Keratinocyte (primary cell): ENCODE results near the gene RELT. TPM values are rescaled to one million over a fixed set of nuclear protein-coding genes. Genes with fewer than 3 reads are reported as not detected.

Experiments used
- DNase-seq: peaks from one replicate; pipeline ENCODE4 v3.0.0-alpha.2; 2011; ENCODE audit warnings: low read depth, missing footprints, low spot score
- FAIRE-seq: peaks from 2 replicates; lab custom pipeline; 2011; peaks lifted over from hg19 to GRCh38; lab: Jason Lieb, UNC
- H2AFZ ChIP-seq: 2 replicates; pipeline ENCODE4 v1.6.0; 2012; ENCODE audit warnings: low read length, control low read depth, inconsistent platforms; ENCODE audit not compliant: control insufficient read depth
- H3K27ac ChIP-seq: 2 replicates; pipeline ENCODE4 v1.5.1; 2011; ENCODE audit warnings: low read length; ENCODE audit not compliant: control insufficient read depth, insufficient read depth
- H3K27me3 ChIP-seq: 3 replicates; pipeline ENCODE4 v1.6.0; 2011; ENCODE audit warnings: low read length; ENCODE audit not compliant: control insufficient read depth, insufficient read depth; ENCODE audit errors: extremely low read depth
- H3K36me3 ChIP-seq, 2 experiments: 2 replicates in 1 of 2; 3 replicates in 1 of 2; pipeline ENCODE4 v1.5.1; 2011; ENCODE audit warnings: low read length in 2 of 2, mild to moderate bottlenecking in 1 of 2; ENCODE audit not compliant: control insufficient read depth in 2 of 2, insufficient read depth in 2 of 2; ENCODE audit errors: extremely low read depth in 1 of 2
- H3K4me1 ChIP-seq: 3 replicates; pipeline ENCODE4 v1.5.1; 2011; ENCODE audit warnings: low read length; ENCODE audit not compliant: control insufficient read depth, insufficient read depth; ENCODE audit errors: extremely low read depth
- H3K4me2 ChIP-seq: 3 replicates; pipeline ENCODE4 v1.6.0; 2011; ENCODE audit warnings: low read depth, low read length; ENCODE audit not compliant: control insufficient read depth, insufficient read depth; ENCODE audit errors: extremely low read depth
- H3K4me3 ChIP-seq, 3 experiments: fragments of 200-600 bp in 1 of 3; sonication (generic) in 1 of 3; 2 replicates in 2 of 3; 3 replicates in 1 of 3; pipeline ENCODE4 v1.5.1; 2011 to 2016; ENCODE audit warnings: low read length in 3 of 3, mild to moderate bottlenecking in 3 of 3, control low read depth in 2 of 3, inconsistent platforms in 1 of 3, low read depth in 1 of 3, mixed read lengths in 1 of 3, mixed run types in 1 of 3, moderate library complexity in 1 of 3; ENCODE audit not compliant: control insufficient read depth in 2 of 3, insufficient read depth in 2 of 3; ENCODE audit errors: extremely low read depth in 1 of 3
- H3K79me2 ChIP-seq: 2 replicates; pipeline ENCODE4 v1.6.0; 2012; ENCODE audit warnings: low read length; ENCODE audit not compliant: control insufficient read depth, insufficient read depth
- H3K9ac ChIP-seq: 3 replicates; pipeline ENCODE4 v1.6.0; 2011; ENCODE audit warnings: low read length; ENCODE audit not compliant: control insufficient read depth, insufficient read depth; ENCODE audit errors: extremely low read depth
- H3K9me1 ChIP-seq: 3 replicates; pipeline ENCODE4 v1.6.0; 2011; ENCODE audit warnings: low read length; ENCODE audit not compliant: control insufficient read depth, insufficient read depth; ENCODE audit errors: extremely low read depth
- H3K9me3 ChIP-seq: 2 replicates; pipeline ENCODE4 v1.5.1; 2012; ENCODE audit warnings: low read depth, low read length; ENCODE audit not compliant: control insufficient read depth
- H4K20me1 ChIP-seq: 3 replicates; pipeline ENCODE4 v1.6.0; 2011; ENCODE audit warnings: low read length; ENCODE audit not compliant: control insufficient read depth, insufficient read depth; ENCODE audit errors: extremely low read depth
- CTCF ChIP-seq, 3 experiments: IDR thresholded peaks in 1 of 3; conservative IDR thresholded peaks in 1 of 3; optimal IDR thresholded peaks in 1 of 3; 2 replicates in 2 of 3; 3 replicates in 1 of 3; pipeline versions ENCODE3 to v1.5.1; 2011; ENCODE audit warnings: low read length in 3 of 3, mild to moderate bottlenecking in 3 of 3, moderate library complexity in 2 of 3, control low read depth in 1 of 3, inconsistent platforms in 1 of 3; ENCODE audit not compliant: insufficient read depth in 2 of 3; ENCODE audit errors: extremely low read depth in 1 of 3
- EZH2 ChIP-seq: IDR thresholded peaks from one replicate; pipeline ENCODE4 v1.6.1; 2012; ENCODE audit warnings: inconsistent platforms, mild to moderate bottlenecking, low read length, moderate library complexity
- dilution Hi-C: fragments of 300-500 bp; cut with MboI; formaldehyde crosslinking; loops from one replicate; pipeline ENCODE4 v1.7.0; 2020; ENCODE audit warnings: low sequenced_read_pairs; ENCODE audit not compliant: extremely low pct_ligation_motif_present
- polyA minus RNA-seq, 3 experiments: library from RNA; depleted of rRNA, polyadenylated mRNA; stranded (reverse); fragments of >200 nt; gene quantifications; 1 replicate in 1 of 3; 2 replicates in 1 of 3; 3 replicates in 1 of 3; pipeline ENCODE4 v1.2.3, GENCODE V29; 2011
- polyA plus RNA-seq, 5 experiments: library from polyadenylated mRNA; depleted of rRNA in 3 of 5; stranded (reverse) in 3 of 5; stranded (forward) in 1 of 5; unstranded in 1 of 5; fragments of >200 nt; gene quantifications; 1 replicate in 1 of 5; 2 replicates in 3 of 5; 3 replicates in 1 of 5; pipeline versions ENCODE4 v1.2.1 to v1.2.3, GENCODE V29; 2011 to 2012; ENCODE audit warnings: missing spikeins in 2 of 5, low read depth in 1 of 5, low replicate concordance in 1 of 5

RELT gene
- polyA plus RNA-seq (3.4 to 5.0 TPM (median 4.2 TPM) in 3 replicates), polyA minus RNA-seq (3.8 to 5.0 TPM (median 4.6 TPM) in 3 replicates)
- polyA plus RNA-seq (2011; ENCODE audit: low read depth) = 3.6 TPM
- 1.9 and 2.9 TPM in 2 replicates for polyA plus RNA-seq (2011; cell fraction: cytosol; rRNA removed)
- 11.2 and 14.1 TPM in 2 replicates for polyA plus RNA-seq (2011; cell fraction: nucleus; rRNA removed)
- 4.4 and 4.9 TPM in 2 replicates for polyA plus RNA-seq (2012; ENCODE audit: low replicate concordance)
- polyA minus RNA-seq (2011; cell fraction: cytosol; rRNA and poly(A)+ RNA removed) = 5.0 TPM
- polyA minus RNA-seq (2011; cell fraction: nucleus; rRNA and poly(A)+ RNA removed) = 7.8 and 8.4 TPM in 2 replicates

- peak within 1 kb of the TSS; percentile 95 for H3K4me2 ChIP-seq
- H3K9ac ChIP-seq = peak within 1 kb of the TSS; percentile 97
- peaks cover 4% of the 10 kb centered on the region for H3K9me1 ChIP-seq
- DNase-seq (no peak), FAIRE-seq (no peak)
- H3K4me3 ChIP-seq = peak within 1 kb of the TSS; percentile 79 to 96 (median 90)
- peaks cover 48% of the 10 kb centered on the region for H3K79me2 ChIP-seq
- TF ChIP-seq CTCF (optimal IDR thresholded peaks at IDR 0.05 in 1 of 3, IDR thresholded peaks at IDR 0.05 in 1 of 3, conservative IDR thresholded peaks at IDR 0.05 in 1 of 3; ENCODE audit: extremely low read depth in 1 of 3, insufficient read depth in 2 of 3, low read length in 3 of 3) (peak; percentile 75 to 87 (median 86)), EZH2 (no peak)
- peaks cover 11% of the 10 kb centered on the region for H3K4me1 ChIP-seq
- peak within 1 kb of the TSS; percentile 90 for H2AFZ ChIP-seq
- H4K20me1 ChIP-seq = peaks cover 14% of the 10 kb centered on the region
- no peaks in the 10 kb centered on the region for H3K9me3 ChIP-seq
- no peaks in the 10 kb centered on the region for H3K36me3 ChIP-seq
- H3K27me3 ChIP-seq = no peaks in the 10 kb centered on the region
- peak within 1 kb of the TSS; percentile 91 for H3K27ac ChIP-seq
- dilution Hi-C loops = no loop called here
Measured at GRCh38 chr11:73376160-73376802, at the start of gene RELT. Gene RELT (plus strand): TSS chr11:73376399. CDS start chr11:73389137, 12,738 bp downstream.

- H3K36me3 ChIP-seq = no peaks in the 10 kb centered on the region
- no peaks in the 10 kb centered on the region for H3K79me2 ChIP-seq
- no peak for DNase-seq
- no peak overlapping the region for H3K9ac ChIP-seq
- dilution Hi-C loops = no loop called here
- H4K20me1 ChIP-seq = peaks cover 2% of the 10 kb centered on the region
- H3K27ac ChIP-seq = no peak overlapping the region
- peaks cover 6% of the 10 kb centered on the region for H3K4me1 ChIP-seq
- H3K9me3 ChIP-seq = no peaks in the 10 kb centered on the region
- no peaks in the 10 kb centered on the region for H3K9me1 ChIP-seq
- no peaks in the 10 kb centered on the region for H3K27me3 ChIP-seq
- no peak overlapping the region for H3K4me2 ChIP-seq
- H3K4me3 ChIP-seq = no peak overlapping the region
- H2AFZ ChIP-seq = no peak overlapping the region
- FAIRE-seq = no peak
- no peak for TF ChIP-seq CTCF (optimal IDR thresholded peaks at IDR 0.05 in 1 of 3, IDR thresholded peaks at IDR 0.05 in 1 of 3, conservative IDR thresholded peaks at IDR 0.05 in 1 of 3; ENCODE audit: extremely low read depth in 1 of 3, insufficient read depth in 2 of 3, low read length in 3 of 3)
- no peak for TF ChIP-seq EZH2
Measured at GRCh38 chr11:73326929-73327811, 49.0 kb upstream of the RELT start.
